Progenitor cell of endocrine pancreas (in vitro differentiated cells): ENCODE data around the gene OR4D11. TPM values are rescaled to one million over a fixed set of nuclear protein-coding genes. Genes with fewer than 3 reads are reported as not detected.

Source experiments
- DNase-seq: peaks from one replicate; pipeline ENCODE4 v3.0.0; 2021; ENCODE audit warnings: low spot score; ENCODE audit not compliant: unreplicated experiment
- H3K27ac Mint-ChIP-seq: 2 replicates; pipeline ENCODE4 v1.8.0; 2021; ENCODE audit warnings: mild to moderate bottlenecking, moderate library complexity, mixed read lengths
- H3K27me3 Mint-ChIP-seq: 2 replicates; pipeline ENCODE4 v1.8.0; 2021; ENCODE audit warnings: mixed read lengths
- H3K36me3 Mint-ChIP-seq: 2 replicates; pipeline ENCODE4 v1.8.0; 2022; ENCODE audit warnings: mixed read lengths; ENCODE audit not compliant: insufficient read depth
- H3K4me1 Mint-ChIP-seq: 2 replicates; pipeline ENCODE4 v1.8.0; 2021; ENCODE audit warnings: low read depth, mixed read lengths
- H3K4me3 Mint-ChIP-seq: 2 replicates; pipeline ENCODE4 v1.8.0; 2021; ENCODE audit warnings: low read depth, mild to moderate bottlenecking, moderate library complexity, mixed read lengths
- H3K9me3 Mint-ChIP-seq: 2 replicates; pipeline ENCODE4 v1.8.0; 2021; ENCODE audit warnings: low read depth, mixed read lengths
- total RNA-seq: library from RNA; stranded (reverse); gene quantifications from 2 replicates; pipeline ENCODE4 v1.2.1, GENCODE V29; 2021
- TF ChIP-seq, protein P1 (sequence below): fragments of 200-600 bp; sonication (generic); IDR thresholded peaks from one replicate; pipeline ENCODE4 v1.5.0; 2021; ENCODE audit warnings: antibody characterized with exemption, mild to moderate bottlenecking; ENCODE audit not compliant: unreplicated experiment

OR4D11 gene
- total RNA-seq, 1 donor from 2014 or later = not detected

GRCh38 chr11:59548309-59548656, 44.9 kb downstream of the OR4D11 start:
- Mint-ChIP-seq H3K27ac (no peak overlapping the region), H3K27me3 (peaks cover 10% of the 10 kb centered on the region), H3K9me3 (no peaks in the 10 kb centered on the region), H3K4me3 (no peak overlapping the region), H3K36me3 (peaks cover 2% of the 10 kb centered on the region), H3K4me1 (peaks cover 5% of the 10 kb centered on the region)
- TF ChIP-seq, protein P1, sequence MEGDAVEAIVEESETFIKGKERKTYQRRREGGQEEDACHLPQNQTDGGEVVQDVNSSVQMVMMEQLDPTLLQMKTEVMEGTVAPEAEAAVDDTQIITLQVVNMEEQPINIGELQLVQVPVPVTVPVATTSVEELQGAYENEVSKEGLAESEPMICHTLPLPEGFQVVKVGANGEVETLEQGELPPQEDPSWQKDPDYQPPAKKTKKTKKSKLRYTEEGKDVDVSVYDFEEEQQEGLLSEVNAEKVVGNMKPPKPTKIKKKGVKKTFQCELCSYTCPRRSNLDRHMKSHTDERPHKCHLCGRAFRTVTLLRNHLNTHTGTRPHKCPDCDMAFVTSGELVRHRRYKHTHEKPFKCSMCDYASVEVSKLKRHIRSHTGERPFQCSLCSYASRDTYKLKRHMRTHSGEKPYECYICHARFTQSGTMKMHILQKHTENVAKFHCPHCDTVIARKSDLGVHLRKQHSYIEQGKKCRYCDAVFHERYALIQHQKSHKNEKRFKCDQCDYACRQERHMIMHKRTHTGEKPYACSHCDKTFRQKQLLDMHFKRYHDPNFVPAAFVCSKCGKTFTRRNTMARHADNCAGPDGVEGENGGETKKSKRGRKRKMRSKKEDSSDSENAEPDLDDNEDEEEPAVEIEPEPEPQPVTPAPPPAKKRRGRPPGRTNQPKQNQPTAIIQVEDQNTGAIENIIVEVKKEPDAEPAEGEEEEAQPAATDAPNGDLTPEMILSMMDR = no peak
- DNase-seq = no peak

- Mint-ChIP-seq H3K4me3 (peak overlapping the region; percentile 84), H3K9me3 (no peaks in the 10 kb centered on the region), H3K4me1 (peaks cover 5% of the 10 kb centered on the region), H3K36me3 (peaks cover 2% of the 10 kb centered on the region), H3K27me3 (peaks cover 12% of the 10 kb centered on the region), H3K27ac (peak overlapping the region; percentile 98)
- TF ChIP-seq, protein P1 = peak; percentile 59
- peak; percentile 71 for DNase-seq
Observed at GRCh38 chr11:59550368-59550841, 47.0 kb downstream of the OR4D11 start.

DNA sequence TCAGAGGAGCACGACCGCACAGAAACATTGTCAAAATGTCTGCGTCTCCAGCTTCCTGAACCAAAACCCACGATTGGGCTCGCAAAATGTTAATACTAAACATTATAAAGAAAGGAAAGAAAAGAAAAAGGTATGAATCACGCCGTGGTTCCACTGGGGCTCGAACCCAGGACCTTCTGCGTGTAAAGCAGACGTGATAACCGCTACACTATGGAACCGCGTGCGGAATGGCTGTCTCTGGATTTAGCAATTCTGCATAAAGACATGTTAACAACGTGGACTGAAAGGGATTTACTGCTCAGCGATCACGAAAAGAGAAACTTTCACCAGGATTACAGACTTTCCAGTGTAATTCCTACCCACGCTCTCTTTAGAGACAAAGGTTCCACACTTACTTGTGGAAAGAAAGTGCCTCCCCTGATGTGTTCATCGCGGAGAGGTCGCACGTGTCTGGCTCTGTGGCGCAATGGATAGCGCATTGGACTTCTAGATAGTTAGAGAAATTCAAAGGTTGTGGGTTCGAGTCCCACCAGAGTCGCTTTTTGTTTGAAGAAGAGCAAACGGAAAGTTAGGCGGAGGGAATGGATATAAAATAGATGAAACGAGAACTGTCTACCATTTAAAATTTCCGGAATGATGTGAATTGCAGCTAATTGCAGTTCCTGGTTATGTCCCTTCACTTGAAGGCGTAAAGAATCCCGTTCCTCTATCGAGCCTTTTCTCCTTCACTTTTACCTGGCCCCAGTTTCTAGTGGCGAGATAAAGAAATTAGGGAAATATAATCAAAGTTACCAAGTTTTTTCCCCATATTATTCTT, 47.7 kb downstream of the OR4D11 start:
- DNase-seq = peak; percentile 67
- Mint-ChIP-seq H3K4me1 (peaks cover 5% of the 10 kb centered on the region), H3K27me3 (peaks cover 17% of the 10 kb centered on the region), H3K4me3 (peak overlapping the region; percentile 84), H3K9me3 (no peaks in the 10 kb centered on the region), H3K36me3 (peaks cover 2% of the 10 kb centered on the region), H3K27ac (peak overlapping the region; percentile 98)
- TF ChIP-seq, protein P1 = no peak

GRCh38 chr11:59551659-59552521, 48.5 kb downstream of the OR4D11 start:
- Mint-ChIP-seq H3K4me1 (peaks cover 5% of the 10 kb centered on the region), H3K36me3 (peaks cover 2% of the 10 kb centered on the region), H3K27me3 (peaks cover 23% of the 10 kb centered on the region), H3K27ac (peak overlapping the region; percentile 98), H3K9me3 (no peaks in the 10 kb centered on the region), H3K4me3 (peak overlapping the region; percentile 84)
- DNase-seq = no peak
- TF ChIP-seq, protein P1 = no peak

DNA sequence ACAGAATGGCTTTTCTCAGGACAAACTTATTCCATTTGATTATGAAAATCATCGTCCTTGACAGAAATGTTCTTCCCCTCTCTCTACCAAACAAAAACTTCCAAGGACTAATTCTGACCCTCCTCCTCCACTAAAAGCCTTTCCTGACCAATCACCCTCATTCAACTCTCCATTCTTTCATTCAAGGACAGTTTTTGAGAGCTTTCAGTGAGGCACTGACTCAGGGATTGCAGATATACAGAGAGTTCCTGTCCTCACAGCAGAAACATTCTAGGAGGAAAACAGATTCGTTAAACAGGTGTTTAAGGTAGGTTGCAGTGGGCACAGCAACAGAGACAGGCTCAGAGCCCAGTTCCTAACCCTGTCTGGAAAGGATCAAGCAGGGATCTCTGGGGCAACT, 49.5 kb downstream of the OR4D11 start:
- H3K4me3 Mint-ChIP-seq = peak overlapping the region; percentile 22
- peaks cover 5% of the 10 kb centered on the region for H3K4me1 Mint-ChIP-seq
- TF ChIP-seq, protein P1 = no peak
- peaks cover 2% of the 10 kb centered on the region for H3K36me3 Mint-ChIP-seq
- peaks cover 29% of the 10 kb centered on the region for H3K27me3 Mint-ChIP-seq
- no peak for DNase-seq
- H3K27ac Mint-ChIP-seq = peak overlapping the region; percentile 58
- H3K9me3 Mint-ChIP-seq = no peaks in the 10 kb centered on the region
